ENCODE data around the gene SCN3B.

GRCh38 chr11:123683428-123684170 lies 29.2 kb upstream of the SCN3B start:
- TF ChIP-seq CTCF (IDR thresholded peaks at IDR 0.05) (no peak), POLR2A (IDR thresholded peaks at IDR 0.05) (no peak)

Data from testis (tissue), 2 donors.